RWPE1 (cell line): ENCODE results near the gene PPP4C.
A peak's percentile ranks its signal among the peaks of the same experiment; 100 is the strongest.

Source experiments
- CTCF ChIA-PET: fragments of 350-600 bp; sonication (Branson Sonifier 250); formaldehyde crosslinking; extraction: SDS; loops from one replicate; lab custom pipeline; 2021; lab: Yijun Ruan, JAX
- POLR2A ChIA-PET: fragments of 400-600 bp; formaldehyde crosslinking; extraction: SDS; loops from one replicate; lab custom pipeline; 2020; ENCODE audit warnings: antibody characterized with exemption; ENCODE audit not compliant: low non-redundant PET; lab: Yijun Ruan, JAX
- DNase-seq: peaks from one replicate; pipeline ENCODE4 v3.0.0; 2012; ENCODE audit warnings: low spot score
- H3K27ac ChIP-seq: fragments of 450-650 bp; 2 replicates; pipeline ENCODE4 v1.5.1; 2017
- TF ChIP-seq, protein P1 (sequence below): fragments of 450-650 bp; conservative IDR thresholded peaks from 2 replicates; pipeline ENCODE4 v1.5.1; 2017; ENCODE audit warnings: low read depth, mild to moderate bottlenecking

The PPP4C gene

GRCh38 chr16:30070490-30070889, 5.3 kb upstream of the PPP4C start:
- TF ChIP-seq, protein P1, sequence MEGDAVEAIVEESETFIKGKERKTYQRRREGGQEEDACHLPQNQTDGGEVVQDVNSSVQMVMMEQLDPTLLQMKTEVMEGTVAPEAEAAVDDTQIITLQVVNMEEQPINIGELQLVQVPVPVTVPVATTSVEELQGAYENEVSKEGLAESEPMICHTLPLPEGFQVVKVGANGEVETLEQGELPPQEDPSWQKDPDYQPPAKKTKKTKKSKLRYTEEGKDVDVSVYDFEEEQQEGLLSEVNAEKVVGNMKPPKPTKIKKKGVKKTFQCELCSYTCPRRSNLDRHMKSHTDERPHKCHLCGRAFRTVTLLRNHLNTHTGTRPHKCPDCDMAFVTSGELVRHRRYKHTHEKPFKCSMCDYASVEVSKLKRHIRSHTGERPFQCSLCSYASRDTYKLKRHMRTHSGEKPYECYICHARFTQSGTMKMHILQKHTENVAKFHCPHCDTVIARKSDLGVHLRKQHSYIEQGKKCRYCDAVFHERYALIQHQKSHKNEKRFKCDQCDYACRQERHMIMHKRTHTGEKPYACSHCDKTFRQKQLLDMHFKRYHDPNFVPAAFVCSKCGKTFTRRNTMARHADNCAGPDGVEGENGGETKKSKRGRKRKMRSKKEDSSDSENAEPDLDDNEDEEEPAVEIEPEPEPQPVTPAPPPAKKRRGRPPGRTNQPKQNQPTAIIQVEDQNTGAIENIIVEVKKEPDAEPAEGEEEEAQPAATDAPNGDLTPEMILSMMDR, result no peak
- no peak for DNase-seq
- ChIA-PET POLR2A (interaction anchor here (0.6 kb wide), 1 partner anchor 262 kb away, joined by 3 read pairs; no protein-coding TSS in a partner anchor), CTCF (interaction anchor here (0.7 to 1.2 kb wide), 2 partner anchors 13 to 28 kb away, joined by 6 read pairs; no protein-coding TSS in a partner anchor)
- peak overlapping the region; percentile 99 for H3K27ac ChIP-seq

DNA sequence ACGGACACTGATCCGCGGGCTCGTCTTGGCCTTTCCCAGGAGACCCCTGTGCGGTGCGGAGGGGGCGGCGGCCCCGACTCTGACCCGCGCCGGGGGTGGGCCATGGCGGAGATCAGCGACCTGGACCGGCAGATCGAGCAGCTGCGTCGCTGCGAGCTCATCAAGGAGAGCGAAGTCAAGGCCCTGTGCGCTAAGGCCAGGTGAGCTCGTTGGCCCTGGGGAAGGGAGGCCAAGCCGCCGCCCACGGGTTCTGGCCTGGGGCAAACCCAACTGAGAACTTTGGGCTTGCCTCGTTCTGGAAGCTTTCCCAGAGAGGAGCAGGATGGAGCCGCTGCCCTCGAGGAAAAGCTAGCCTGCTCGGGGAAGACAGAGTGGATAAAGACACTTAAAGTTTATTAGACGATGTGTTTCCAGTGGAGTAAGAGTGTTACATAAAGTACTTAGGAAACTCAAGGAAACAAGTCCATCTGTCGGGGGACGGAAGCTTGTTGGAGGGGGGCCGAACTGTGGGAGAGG, 540 bp downstream of the PPP4C start:
- TF ChIP-seq, protein P1, result no peak
- ChIA-PET CTCF (interaction anchor here (0.5 to 0.8 kb wide), 5 partner anchors 11 to 558 kb away, joined by 3 to 8 read pairs (median 3); partner anchors contain the start of gene ALDOA), POLR2A (interaction anchor here (1.1 kb wide), 2 partner anchors 11 to 35 kb away, joined by 3 to 5 read pairs; partner anchors contain the start of gene ALDOA)
- no peak for DNase-seq
- H3K27ac ChIP-seq, result peak overlapping the region; percentile 91

GRCh38 chr16:30077656-30078055, 1.9 kb downstream of the PPP4C start:
- CTCF ChIA-PET, result no interaction called here

GRCh38 chr16:30078744-30079143, 3.0 kb downstream of the PPP4C start:
- TF ChIP-seq, protein P1, result no peak
- H3K27ac ChIP-seq, result peak overlapping the region; percentile 9
- POLR2A ChIA-PET, result interaction anchor here (0.8 kb wide), 1 partner anchor 11 kb away, joined by 3 read pairs; no protein-coding TSS in a partner anchor
- CTCF ChIA-PET, result interaction anchor here (0.6 kb wide), 1 partner anchor 28 kb away, joined by 7 read pairs; no protein-coding TSS in a partner anchor
- DNase-seq, result no peak

More at GRCh38 chr16:30077656-30078055, 1.9 kb downstream of the PPP4C start:
- TF ChIP-seq, protein P1, result no peak
- H3K27ac ChIP-seq, result peak overlapping the region; percentile 9
- POLR2A ChIA-PET, result interaction anchor here (0.8 to 1.1 kb wide), 2 partner anchors 12 to 34 kb away, joined by 3 to 5 read pairs; no protein-coding TSS in a partner anchor
- no peak for DNase-seq

DNA sequence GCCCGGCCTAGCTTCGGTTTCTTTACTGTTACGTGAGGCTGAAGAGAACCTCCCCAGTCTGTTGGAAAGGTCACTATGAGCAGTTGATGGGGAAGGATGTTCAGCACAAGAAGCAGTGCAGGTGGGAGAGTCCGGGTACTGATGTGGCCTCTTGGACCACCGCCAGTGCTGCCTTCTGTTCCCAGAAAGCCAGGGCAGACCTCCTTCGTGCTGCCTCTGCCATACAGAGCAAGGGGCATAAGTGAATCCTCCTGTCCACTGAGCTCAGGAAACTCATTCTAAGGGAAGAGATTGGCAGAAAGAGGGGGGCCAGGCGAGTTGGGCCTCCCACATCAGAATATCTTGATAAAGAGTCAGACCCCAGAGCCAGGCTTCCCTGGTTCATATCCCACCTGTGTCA, 3.7 kb downstream of the PPP4C start:
- DNase-seq, result no peak
- TF ChIP-seq, protein P1, result no peak
- CTCF ChIA-PET, result interaction anchor here (0.5 kb wide), 1 partner anchor 12 kb away, joined by 3 read pairs; the partner anchor contains the start of gene TBX6
- peak overlapping the region; percentile 9; the same call in 1 of the 2 replicates for H3K27ac ChIP-seq
- POLR2A ChIA-PET, result interaction anchor here (0.7 kb wide), 1 partner anchor 11 kb away, joined by 15 read pairs; no protein-coding TSS in a partner anchor

DNA sequence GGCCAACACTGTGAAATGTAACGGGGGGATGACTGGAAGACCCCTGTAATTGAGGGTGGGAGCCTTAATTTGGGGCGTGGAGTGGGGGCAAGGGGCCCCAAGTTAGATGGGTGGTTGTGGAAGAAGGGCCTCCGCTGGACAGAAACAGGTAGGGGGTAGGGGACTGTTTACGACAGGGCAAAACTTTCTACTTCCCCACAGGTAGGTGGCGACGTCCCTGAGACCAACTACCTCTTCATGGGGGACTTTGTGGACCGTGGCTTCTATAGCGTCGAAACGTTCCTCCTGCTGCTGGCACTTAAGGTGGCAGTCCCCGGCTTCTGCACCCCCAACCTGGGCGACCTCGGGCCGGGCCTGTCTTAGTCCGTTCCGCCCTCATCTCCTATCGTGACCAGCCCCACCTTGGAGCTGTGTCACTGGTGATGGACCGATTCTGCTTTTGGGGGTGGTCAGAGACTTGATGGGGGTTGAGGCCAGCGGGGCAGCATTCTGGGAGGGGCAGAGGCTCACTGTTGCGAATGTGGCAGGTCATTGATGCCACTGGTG, 6.8 kb downstream of the PPP4C start:
- POLR2A ChIA-PET, result no interaction called here
- CTCF ChIA-PET, result no interaction called here
- no peak for DNase-seq

More for the DNA sequence above, 6.8 kb downstream of the PPP4C start:
- peak overlapping the region; percentile 60; the same call in 1 of the 2 replicates for H3K27ac ChIP-seq
- TF ChIP-seq, protein P1, result no peak
